Mesendoderm (in vitro differentiated cells): ENCODE measurements around the gene PRKG2.

Source experiments
- DNase-seq: peaks from one replicate; pipeline ENCODE4 v3.0.0; 2013
- H2AK5ac ChIP-seq: 2 replicates; pipeline ENCODE4 v1.6.1; 2013; ENCODE audit warnings: low read length, inconsistent platforms
- H2BK120ac ChIP-seq: 2 replicates; pipeline ENCODE4 v1.6.1; 2013; ENCODE audit warnings: low read depth, mild to moderate bottlenecking, low read length, moderate library complexity, mixed read lengths
- H2BK15ac ChIP-seq: replicated peaks from 2 replicates; pipeline ENCODE4 v1.6.1; 2013; ENCODE audit warnings: low read depth, mild to moderate bottlenecking, moderate library complexity
- H2BK5ac ChIP-seq: 2 replicates; pipeline ENCODE4 v1.6.1; 2013; ENCODE audit warnings: low read length, inconsistent platforms
- H3K18ac ChIP-seq: 2 replicates; pipeline ENCODE4 v1.6.1; 2013; ENCODE audit warnings: mild to moderate bottlenecking, low read length, mixed read lengths
- H3K23ac ChIP-seq: one replicate; pipeline ENCODE4 v1.6.1; 2013; ENCODE audit warnings: low read length
- H3K27ac ChIP-seq: 2 replicates; pipeline ENCODE4 v1.5.1; 2013; ENCODE audit warnings: low read depth, mild to moderate bottlenecking, inconsistent platforms, low read length, moderate library complexity
- H3K27me3 ChIP-seq: 2 replicates; pipeline ENCODE4 v1.6.1; 2013; ENCODE audit warnings: low read length, control low read depth, mild to moderate bottlenecking, inconsistent platforms; ENCODE audit not compliant: insufficient read depth, poor library complexity
- H3K36me3 ChIP-seq: 2 replicates; pipeline ENCODE4 v1.6.1; 2013; ENCODE audit warnings: low read length, inconsistent platforms; ENCODE audit not compliant: control insufficient read depth, insufficient read depth
- H3K4ac ChIP-seq: one replicate; pipeline ENCODE4 v1.6.1; 2013; ENCODE audit warnings: low read depth, mild to moderate bottlenecking, low read length, moderate library complexity
- H3K4me1 ChIP-seq: 2 replicates; pipeline ENCODE4 v1.6.1; 2013; ENCODE audit warnings: low read depth, low read length, inconsistent platforms; ENCODE audit not compliant: control insufficient read depth
- H3K4me2 ChIP-seq: 2 replicates; pipeline ENCODE4 v1.6.1; 2013; ENCODE audit warnings: low read length
- H3K4me3 ChIP-seq: 2 replicates; pipeline ENCODE4 v1.5.1; 2013; ENCODE audit warnings: mild to moderate bottlenecking, low read length
- H3K56ac ChIP-seq: one replicate; pipeline ENCODE4 v1.6.1; 2013; ENCODE audit warnings: low read length
- H3K79me1 ChIP-seq: 2 replicates; pipeline ENCODE4 v1.6.1; 2013; ENCODE audit warnings: low read length, inconsistent platforms
- H3K79me2 ChIP-seq: 2 replicates; pipeline ENCODE4 v1.6.1; 2013; ENCODE audit warnings: mild to moderate bottlenecking, low read length; ENCODE audit not compliant: control insufficient read depth, insufficient read depth
- H3K9ac ChIP-seq: 2 replicates; pipeline ENCODE4 v1.6.1; 2013; ENCODE audit warnings: low read length, inconsistent platforms
- H4K5ac ChIP-seq: one replicate; pipeline ENCODE4 v1.6.1; 2013; ENCODE audit warnings: low read length
- H4K8ac ChIP-seq: one replicate; pipeline ENCODE4 v1.6.1; 2013; ENCODE audit warnings: low read depth, mild to moderate bottlenecking, control low read depth, low read length, moderate library complexity
- WGBS: extraction: QIAGEN DNeasy Blood & Tissue Kit; methylation state at CpG from one replicate; pipeline ENCODE4 v1.1.7; 2013; ENCODE audit warnings: low lambda C conversion rate, missing lambda C conversion rate; ENCODE audit not compliant: insufficient coverage; ENCODE audit errors: extremely low coverage; 5-methylcytosine and 5-hydroxymethylcytosine counted together

Gene PRKG2

DNA sequence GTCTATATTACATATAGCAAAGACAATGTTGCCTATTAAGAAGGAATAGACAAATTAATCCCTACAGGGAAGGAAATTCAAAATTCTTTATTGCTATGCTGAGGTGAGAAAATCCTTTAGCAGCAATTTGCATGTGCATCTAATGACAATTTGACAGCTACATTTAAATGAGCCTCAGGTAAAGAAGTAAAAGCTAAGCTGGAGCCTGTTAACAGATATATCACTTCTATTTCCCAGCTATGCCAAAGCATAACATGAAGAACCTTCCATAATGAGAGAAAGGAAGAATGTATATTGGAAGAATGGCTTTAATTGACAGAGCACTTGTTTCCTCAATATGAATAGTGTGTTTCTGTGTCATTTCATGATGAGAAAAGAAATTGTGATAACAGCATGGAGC, 112.9 kb downstream of the PRKG2 start:
- Histone ChIP-seq H3K4ac (no peak overlapping the region), H3K27me3 (no peaks in the 10 kb centered on the region), H3K79me2 (no peaks in the 10 kb centered on the region), H2AK5ac (no peak overlapping the region), H3K23ac (no peak overlapping the region), H2BK15ac (no peak overlapping the region), H2BK5ac (no peak overlapping the region), H3K36me3 (no peaks in the 10 kb centered on the region), H3K4me1 (no peaks in the 10 kb centered on the region), H3K4me2 (no peak overlapping the region), H3K18ac (no peak overlapping the region), H2BK120ac (no peak overlapping the region), H4K5ac (no peak overlapping the region), H3K56ac (no peak overlapping the region), H3K79me1 (no peaks in the 10 kb centered on the region), H3K27ac (no peak overlapping the region), H4K8ac (no peak overlapping the region), H3K9ac (no peak overlapping the region), H3K4me3 (no peak overlapping the region)
- no peak for DNase-seq

DNA sequence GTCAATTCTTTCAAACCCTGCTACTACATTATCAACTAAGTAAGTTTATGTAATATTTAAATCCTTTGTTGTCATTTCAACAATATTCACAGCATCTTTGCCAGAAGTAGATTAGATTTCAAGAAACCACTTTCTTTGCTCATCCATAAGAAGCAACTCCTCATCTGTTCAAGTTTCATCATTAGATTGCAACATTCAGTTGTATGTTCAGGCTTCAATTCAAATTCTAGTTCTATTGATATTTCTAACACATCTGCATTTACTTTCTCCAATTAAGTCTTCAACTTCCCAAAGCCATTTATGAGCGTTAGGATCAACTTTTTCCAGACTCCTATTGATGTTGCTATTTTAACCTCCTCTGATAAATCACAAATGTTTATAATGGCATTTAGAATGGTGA, 118.5 kb downstream of the PRKG2 start:
- H3K4me1 ChIP-seq, result no peaks in the 10 kb centered on the region

DNA sequence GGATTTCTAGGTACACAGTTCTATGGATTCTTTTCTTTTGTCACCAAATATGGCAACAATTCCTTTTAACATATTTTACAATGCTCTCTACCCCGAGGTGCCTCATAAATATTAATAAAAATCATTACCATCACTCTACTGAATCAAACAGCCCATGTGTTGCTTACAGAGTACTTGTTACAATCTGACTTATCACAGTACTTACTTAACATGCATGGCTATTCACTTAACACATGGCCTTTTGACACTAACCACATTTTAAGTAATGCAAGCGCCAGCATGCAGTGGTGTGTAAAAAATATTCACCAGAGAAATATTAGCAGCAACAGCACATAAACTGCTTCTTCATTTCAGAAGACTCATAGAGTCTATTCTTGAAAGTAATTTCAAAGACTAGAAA, 119.6 kb downstream of the PRKG2 start:
- Histone ChIP-seq H3K56ac (no peak overlapping the region), H3K23ac (no peak overlapping the region), H3K18ac (no peak overlapping the region), H3K9ac (no peak overlapping the region), H3K27me3 (no peaks in the 10 kb centered on the region), H4K5ac (no peak overlapping the region), H2AK5ac (no peak overlapping the region), H3K4me3 (no peak overlapping the region), H3K36me3 (no peaks in the 10 kb centered on the region), H3K79me1 (no peaks in the 10 kb centered on the region), H2BK120ac (no peak overlapping the region), H3K4ac (no peak overlapping the region), H4K8ac (no peak overlapping the region), H2BK15ac (no peak overlapping the region), H2BK5ac (no peak overlapping the region), H3K27ac (no peak overlapping the region), H3K4me2 (no peak overlapping the region), H3K4me1 (no peaks in the 10 kb centered on the region), H3K79me2 (no peaks in the 10 kb centered on the region)
- WGBS, result no CpG with 5 or more reads among the region's 2 CpGs
- no peak for DNase-seq

More for the DNA sequence above, 118.5 kb downstream of the PRKG2 start:
- no peak overlapping the region for H3K4me2 ChIP-seq
- H3K23ac ChIP-seq, result no peak overlapping the region
- H3K36me3 ChIP-seq, result no peaks in the 10 kb centered on the region
- H3K4ac ChIP-seq, result no peak overlapping the region
- H3K27me3 ChIP-seq, result no peaks in the 10 kb centered on the region
- no peak overlapping the region for H4K8ac ChIP-seq
- no peak for DNase-seq
- no peak overlapping the region for H3K18ac ChIP-seq
- H3K56ac ChIP-seq, result no peak overlapping the region
- no peak overlapping the region for H2BK5ac ChIP-seq
- H3K27ac ChIP-seq, result no peak overlapping the region
- H4K5ac ChIP-seq, result no peak overlapping the region
- no peak overlapping the region for H2BK120ac ChIP-seq
- H2BK15ac ChIP-seq, result no peak overlapping the region
- WGBS, result no CpG with 5 or more reads among the region's 1 CpG
- no peaks in the 10 kb centered on the region for H3K79me2 ChIP-seq
- no peak overlapping the region for H3K4me3 ChIP-seq
- no peak overlapping the region for H2AK5ac ChIP-seq
- H3K79me1 ChIP-seq, result no peaks in the 10 kb centered on the region
- H3K9ac ChIP-seq, result no peak overlapping the region

DNA sequence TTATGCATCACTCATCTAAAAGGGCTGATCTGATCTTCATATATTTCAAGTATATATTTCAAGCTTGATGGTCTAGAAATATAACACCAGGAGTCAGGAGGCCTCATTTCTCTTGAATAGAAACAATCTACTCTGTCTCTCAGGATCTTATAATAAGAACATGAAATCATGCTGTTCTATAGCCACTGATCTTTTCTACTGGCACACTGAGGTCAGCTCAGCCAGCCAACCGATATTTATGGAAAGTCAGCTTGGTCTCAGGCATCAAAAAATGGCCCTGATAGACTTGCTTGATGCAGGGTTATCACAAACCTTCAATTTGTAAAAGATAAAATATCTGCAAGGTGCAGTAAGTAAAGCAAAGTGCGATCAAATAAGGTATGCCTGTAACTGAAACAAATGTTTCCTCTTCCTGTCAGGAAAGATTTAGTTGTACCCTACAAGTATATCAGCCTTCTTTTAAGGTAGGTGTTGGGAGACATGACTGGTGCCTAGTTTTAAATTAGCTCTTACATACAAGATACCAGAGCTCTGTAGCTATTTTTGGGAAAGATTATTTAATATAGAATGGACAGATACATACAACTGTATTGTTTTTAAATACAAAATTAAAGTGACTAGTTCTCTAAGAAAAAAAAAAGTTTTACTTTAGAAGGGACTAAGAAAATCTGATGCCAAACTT, 121.2 kb downstream of the PRKG2 start:
- H3K56ac ChIP-seq, result no peak overlapping the region
- no peaks in the 10 kb centered on the region for H3K36me3 ChIP-seq
- H3K27ac ChIP-seq, result no peak overlapping the region
- H4K5ac ChIP-seq, result no peak overlapping the region
- no peaks in the 10 kb centered on the region for H3K79me2 ChIP-seq
- WGBS, result no CpG with 5 or more reads among the region's 2 CpGs
- H3K27me3 ChIP-seq, result no peaks in the 10 kb centered on the region
- no peak overlapping the region for H3K18ac ChIP-seq
- no peak overlapping the region for H3K4ac ChIP-seq
- H3K23ac ChIP-seq, result no peak overlapping the region
- no peak overlapping the region for H4K8ac ChIP-seq
- no peaks in the 10 kb centered on the region for H3K4me1 ChIP-seq
- H3K4me2 ChIP-seq, result no peak overlapping the region
- H3K9ac ChIP-seq, result no peak overlapping the region
- DNase-seq, result no peak
- H3K79me1 ChIP-seq, result no peaks in the 10 kb centered on the region
- H2AK5ac ChIP-seq, result no peak overlapping the region
- H2BK15ac ChIP-seq, result no peak overlapping the region
- H2BK5ac ChIP-seq, result no peak overlapping the region
- H3K4me3 ChIP-seq, result no peak overlapping the region
- no peak overlapping the region for H2BK120ac ChIP-seq

DNA sequence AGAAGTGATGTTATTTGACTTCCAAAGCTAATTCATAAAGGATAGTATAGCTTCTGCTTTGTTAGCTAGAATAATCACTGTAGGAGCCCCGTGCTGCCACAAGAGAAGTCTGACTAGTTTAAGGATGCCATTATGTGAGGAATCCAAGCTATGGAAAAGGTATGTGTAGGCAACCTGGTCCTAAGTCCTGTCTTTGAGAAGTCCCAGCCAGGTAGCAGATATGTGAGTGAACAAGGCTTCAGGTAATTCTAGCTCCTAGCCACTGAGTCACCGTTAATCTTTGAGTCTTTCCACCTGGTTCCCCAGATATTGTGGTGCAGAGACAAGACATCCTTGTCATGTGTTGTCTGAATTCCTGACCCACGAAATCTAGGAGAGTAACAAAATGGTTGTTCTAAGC, 129.0 kb downstream of the PRKG2 start:
- Histone ChIP-seq H2BK120ac (no peak overlapping the region), H3K56ac (no peak overlapping the region), H3K79me2 (no peaks in the 10 kb centered on the region), H3K27ac (no peak overlapping the region), H3K79me1 (no peaks in the 10 kb centered on the region), H3K4me3 (no peak overlapping the region), H3K9ac (no peak overlapping the region), H3K4ac (no peak overlapping the region), H4K5ac (no peak overlapping the region), H2BK15ac (no peak overlapping the region), H4K8ac (no peak overlapping the region), H3K18ac (no peak overlapping the region), H3K36me3 (no peaks in the 10 kb centered on the region), H2AK5ac (no peak overlapping the region), H3K27me3 (no peaks in the 10 kb centered on the region), H2BK5ac (no peak overlapping the region), H3K23ac (no peak overlapping the region), H3K4me1 (no peaks in the 10 kb centered on the region), H3K4me2 (no peak overlapping the region)
- no peak for DNase-seq
- no CpG with 5 or more reads among the region's 3 CpGs for WGBS

DNA sequence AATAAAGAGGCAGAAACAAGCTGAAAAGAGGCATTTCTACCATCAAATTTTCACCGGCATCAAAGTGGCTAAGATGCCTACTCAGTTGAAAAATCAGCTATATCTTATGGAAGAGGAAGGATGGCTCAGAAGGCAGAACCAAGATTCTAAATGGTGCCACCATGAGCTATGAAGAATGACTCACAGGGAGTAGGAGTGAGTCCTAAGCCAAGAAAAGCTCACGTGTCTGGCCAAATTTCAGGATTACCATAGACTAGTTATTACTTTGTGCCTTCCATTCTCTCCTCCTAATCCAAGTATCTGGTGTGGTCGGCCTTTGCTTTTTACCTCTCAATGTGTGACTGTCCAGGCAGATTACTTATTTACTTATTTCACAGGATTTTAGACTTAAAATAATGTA, 129.7 kb downstream of the PRKG2 start:
- no peak overlapping the region for H3K23ac ChIP-seq
- no peaks in the 10 kb centered on the region for H3K79me1 ChIP-seq
- no peaks in the 10 kb centered on the region for H3K27me3 ChIP-seq
- H2AK5ac ChIP-seq, result no peak overlapping the region
- no peak overlapping the region for H3K27ac ChIP-seq
- no peak overlapping the region for H3K18ac ChIP-seq
- no CpG with 5 or more reads among the region's 3 CpGs for WGBS
- no peak for DNase-seq
- H3K4me2 ChIP-seq, result no peak overlapping the region
- H3K56ac ChIP-seq, result no peak overlapping the region
- no peak overlapping the region for H3K4me3 ChIP-seq
- no peak overlapping the region for H2BK5ac ChIP-seq
- H2BK15ac ChIP-seq, result no peak overlapping the region
- H2BK120ac ChIP-seq, result no peak overlapping the region
- H3K36me3 ChIP-seq, result no peaks in the 10 kb centered on the region
- no peaks in the 10 kb centered on the region for H3K79me2 ChIP-seq
- H4K8ac ChIP-seq, result no peak overlapping the region
- H4K5ac ChIP-seq, result no peak overlapping the region
- no peak overlapping the region for H3K4ac ChIP-seq
- H3K4me1 ChIP-seq, result no peaks in the 10 kb centered on the region
- no peak overlapping the region for H3K9ac ChIP-seq
